ENCODE data around the gene OBI1.

The OBI1 gene

DNA sequence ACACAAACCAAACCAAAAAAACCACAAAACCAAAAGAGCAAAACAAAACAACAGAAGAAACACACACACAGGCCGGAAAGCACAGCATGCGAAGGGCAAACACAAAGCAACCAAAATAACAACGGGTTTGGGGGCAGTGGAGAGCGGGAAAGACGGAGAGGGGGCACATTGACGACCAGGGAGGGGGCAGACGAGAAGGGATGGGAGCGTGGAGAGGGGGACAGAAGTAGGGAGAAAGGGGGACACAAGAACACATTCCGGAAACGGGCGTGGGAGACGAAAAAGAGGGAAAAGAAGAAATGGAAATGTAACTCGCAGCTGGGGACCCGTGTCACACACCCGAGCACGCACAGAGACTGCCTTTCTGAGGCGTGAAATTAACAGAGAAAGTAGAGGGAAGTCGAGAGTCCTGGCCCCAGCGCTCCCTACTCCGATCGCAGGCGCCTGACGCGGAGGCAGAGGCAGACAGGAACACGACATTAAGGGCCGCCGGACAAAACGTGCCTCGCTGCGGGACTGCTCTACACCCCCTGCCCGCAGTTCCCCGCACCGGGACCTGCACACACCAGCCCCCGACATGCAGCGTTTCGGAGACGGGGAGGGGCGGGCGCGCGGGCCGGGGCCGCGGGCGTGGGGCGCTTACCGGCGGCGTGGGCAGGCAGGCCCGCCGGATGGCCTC, 56.3 kb downstream of the OBI1 start:
- DNase-seq, result no peak

DNA sequence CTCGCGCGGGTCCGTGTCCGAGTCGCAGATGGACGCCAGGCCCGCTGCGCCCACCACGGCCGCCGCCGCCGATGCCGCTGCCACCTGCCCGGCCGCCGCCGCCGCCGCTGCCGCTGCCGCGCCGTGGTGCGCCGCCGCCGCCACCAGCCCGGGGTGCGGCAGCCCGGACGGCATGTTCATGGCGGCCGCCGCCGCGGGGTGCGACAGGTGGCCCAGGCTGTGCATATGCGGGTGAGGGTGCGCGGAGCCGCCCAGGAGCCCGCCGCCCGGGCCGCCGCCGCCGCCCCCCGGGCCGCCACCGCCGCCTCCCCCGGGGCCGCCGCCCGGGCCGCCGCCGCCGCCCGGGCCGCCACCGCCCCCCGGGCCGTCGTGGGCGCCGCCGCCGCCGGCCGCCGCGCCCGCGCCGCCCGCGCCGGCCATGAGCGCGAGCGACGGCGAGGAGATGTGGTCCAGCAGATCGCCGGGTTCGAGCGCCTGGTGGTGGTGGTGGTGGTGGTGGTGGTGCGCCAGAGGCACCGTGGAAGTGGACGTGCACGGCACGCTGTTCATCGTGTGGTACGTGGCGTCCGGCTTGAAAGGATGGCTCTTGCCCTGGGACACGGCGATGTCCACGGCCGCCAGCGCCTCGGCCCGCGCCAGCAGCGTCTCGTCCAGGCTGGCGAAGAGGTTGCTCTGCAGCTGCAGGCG, 56.9 kb downstream of the OBI1 start:
- DNase-seq, result no peak

DNA sequence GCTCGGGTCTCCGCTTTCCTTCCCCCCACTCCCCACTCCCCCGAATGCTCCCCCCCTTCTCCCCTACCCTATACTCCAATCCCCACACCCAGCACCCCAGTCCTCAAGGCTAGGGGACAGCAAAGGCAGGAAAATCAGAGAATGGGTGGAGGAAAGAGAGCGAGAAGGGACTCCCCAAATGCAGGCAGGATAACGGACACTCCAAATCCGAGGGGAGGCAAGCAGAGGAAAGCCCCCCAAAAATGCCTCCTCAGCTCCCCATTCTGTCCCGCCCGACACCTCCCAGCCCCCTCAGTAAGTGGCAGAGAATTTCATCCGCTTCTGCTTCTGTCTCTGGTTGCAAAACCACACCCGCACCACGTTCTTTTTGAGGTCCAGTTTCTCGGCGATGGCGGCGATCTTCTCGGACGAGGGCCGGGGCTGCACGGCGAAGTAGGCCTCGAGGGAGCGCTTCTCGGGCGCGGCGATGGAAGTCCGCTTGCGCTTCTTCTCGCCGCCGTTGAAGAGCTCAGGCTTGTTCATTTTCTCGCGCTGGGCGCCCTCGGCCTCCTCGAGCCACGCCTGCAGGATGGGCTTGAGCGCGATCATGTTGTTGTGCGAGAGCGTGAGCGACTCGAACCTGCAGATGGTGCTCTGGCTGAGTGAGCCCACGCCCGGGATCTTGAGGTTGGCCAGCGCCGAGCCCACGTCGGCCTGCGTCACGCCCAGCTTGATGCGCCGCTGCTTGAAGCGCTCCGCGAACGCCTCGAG, 57.7 kb downstream of the OBI1 start:
- no peak for DNase-seq

DNA sequence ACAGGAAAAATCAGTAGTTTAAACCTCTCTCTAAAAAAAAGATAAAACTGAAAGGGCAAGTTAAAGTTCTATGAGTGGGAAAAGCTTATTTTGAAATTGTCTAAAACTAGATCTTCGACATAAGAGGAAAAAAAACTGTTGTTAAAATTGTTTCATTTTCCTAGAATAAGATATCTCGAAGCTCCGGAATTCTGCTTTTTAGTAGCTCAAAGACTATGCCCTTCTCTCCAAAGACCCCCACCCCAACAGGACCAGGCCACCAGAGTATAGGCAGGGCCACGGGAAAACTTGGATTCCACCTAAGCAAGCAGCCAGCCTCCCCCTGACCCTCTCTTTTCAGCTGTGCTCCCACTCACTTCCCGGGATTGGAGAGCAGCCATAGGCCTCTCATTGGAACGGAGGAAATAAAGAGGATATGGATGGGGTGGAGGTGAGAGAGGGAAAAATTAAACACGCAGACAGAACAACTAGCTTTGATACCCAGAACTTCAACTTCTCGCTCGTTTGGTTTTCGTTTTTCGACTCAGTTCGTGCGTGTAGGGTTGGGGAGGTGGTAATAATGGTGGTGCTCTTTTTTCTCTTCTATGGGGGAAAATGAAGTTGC, 58.6 kb downstream of the OBI1 start:
- DNase-seq, result no peak

DNA sequence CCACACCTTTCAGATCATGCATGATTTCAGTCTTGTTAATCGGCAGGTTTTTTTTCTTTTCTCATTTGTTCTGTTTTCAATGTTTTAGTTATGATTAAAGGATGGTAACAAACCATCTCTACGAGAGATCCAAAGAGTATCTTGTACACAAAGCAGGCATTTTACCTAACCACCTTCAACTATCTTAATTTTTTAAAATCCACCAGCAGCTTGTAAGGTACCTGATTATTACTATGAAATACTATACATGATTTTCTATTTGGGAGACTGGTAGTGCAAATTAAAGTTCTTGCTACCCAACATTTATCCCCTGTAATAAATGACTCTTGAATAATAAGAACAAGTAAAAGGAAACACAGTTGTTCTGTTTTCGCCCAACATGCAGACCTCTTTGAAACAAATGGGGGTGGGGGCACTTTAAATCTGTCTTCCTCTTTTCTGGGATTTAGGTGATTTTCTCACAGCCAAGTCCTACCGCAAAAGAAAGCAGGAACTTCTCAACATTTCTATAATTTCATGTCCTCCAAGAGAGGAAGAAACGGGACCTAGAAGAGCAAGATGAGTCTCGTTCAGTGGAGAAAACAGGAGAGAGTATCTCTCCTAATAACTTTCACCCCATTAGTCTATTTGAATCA, 59.2 kb downstream of the OBI1 start:
- DNase-seq, result no peak

DNA sequence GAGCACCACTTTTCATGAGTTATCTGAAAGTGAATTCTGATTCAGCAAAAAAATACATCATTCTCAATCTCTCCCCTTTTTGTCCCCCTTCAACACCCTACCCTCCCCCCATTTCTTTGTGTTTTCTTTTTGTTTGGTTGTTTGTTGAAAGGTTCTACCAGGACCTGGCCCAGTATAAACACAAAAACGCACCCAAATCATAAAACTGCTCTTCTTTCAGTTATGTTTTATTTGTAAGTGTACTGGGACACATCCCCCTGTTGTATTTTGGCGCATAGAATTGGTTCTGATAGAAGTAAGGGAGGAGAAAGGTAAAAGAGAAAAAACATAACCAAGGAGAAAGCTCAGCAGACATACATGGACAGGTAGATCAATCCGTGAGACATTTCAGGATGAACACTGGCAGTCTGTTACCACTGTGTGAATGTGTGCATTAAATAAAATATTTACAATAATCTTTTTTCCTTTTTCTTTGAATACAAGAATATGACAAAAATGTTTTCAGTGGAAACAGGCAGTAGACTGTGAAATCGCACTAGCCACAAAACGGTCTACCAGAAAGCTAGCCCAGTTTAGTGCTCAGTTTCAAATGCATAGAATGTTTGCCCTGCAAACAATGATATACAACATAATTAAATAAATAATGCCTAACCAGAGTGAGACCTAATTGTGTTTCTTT, 59.9 kb downstream of the OBI1 start:
- DNase-seq, result no peak

DNA sequence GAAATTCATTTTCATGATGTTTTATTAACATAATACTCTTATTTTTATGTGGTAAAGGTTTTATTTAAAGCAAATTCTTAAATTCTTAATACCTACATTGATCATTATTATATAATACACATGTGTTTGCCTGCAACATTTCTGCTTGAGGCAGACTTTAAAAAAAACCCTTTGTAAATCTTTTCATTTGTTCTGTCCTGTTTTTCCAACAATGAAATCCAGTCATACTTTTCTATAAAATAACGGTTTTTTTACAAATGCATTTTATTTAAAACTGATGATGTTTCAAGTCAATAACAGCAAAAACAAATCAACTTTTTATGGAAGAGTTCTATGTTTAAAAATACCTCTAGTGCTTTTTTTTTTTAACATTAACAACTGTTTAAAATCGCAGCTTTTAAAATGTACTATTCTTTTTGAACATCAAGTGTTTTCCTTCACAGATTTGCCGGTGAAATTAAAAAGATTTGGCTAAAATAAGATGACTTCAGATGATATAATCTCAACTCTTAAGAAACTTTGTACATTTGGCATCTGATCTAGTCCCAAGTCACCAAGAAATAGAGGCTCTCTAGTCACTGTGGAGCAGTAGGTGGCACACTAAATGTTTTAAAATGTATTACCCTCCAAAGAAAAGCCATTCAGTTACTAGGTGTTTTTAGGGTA, 60.7 kb downstream of the OBI1 start:
- DNase-seq, result no peak

DNA sequence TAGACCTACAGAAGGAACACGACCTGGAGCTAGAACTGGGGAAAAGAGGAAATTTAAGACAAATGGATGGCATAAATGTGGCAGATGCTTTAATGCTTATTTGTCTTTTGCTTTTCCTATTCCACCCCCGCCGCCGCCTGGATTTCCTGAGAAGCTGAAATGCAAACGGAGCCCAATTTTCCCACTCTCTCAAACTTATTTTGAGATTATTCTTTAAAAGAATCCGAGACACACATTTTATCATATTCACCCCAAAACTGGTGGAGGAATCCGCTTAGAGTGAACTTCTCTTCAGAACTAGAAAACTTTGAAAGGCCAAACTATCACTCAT, 61.4 kb downstream of the OBI1 start:
- no peak for DNase-seq

DNA sequence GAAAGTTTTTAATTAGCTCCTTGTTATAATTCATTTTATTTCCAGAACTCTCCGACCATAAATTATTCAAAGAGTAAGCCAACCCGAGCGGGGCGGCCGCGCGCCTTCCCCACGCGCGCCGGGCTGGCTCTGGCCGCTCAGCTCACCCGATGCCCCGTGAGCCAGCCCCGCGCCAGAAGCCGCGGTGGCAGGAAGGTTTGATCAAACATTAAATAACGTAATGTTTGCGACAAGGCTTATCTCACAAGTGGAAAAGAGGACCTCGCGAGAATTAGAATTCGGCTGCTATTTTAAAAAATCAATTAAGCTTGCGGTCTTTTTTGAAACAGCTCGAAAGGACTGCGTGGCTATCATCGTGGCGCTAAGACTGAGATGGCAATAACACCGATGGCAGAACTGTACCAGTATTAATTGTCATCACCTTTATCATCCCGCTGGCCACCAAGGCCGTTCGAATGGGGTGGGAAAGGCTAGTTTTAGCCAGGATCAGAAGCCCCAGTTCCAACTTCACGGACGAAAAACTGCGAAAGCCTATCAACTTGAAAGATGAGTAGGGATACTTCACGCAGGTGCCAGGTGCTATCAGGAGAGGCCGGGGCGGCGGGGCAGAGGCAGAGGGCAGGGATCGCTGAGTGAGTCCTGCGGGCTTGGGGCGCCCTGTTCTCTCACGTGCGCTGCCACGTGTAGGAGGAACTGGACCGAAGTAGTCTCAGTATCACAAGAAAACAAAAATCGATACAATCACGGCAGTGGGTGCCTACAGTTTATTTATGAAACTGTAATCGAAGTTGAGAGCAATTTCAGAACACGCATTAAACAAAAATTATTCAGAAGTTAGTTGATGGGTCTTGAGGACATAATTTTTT, 62.0 kb downstream of the OBI1 start:
- DNase-seq, result no peak

DNA sequence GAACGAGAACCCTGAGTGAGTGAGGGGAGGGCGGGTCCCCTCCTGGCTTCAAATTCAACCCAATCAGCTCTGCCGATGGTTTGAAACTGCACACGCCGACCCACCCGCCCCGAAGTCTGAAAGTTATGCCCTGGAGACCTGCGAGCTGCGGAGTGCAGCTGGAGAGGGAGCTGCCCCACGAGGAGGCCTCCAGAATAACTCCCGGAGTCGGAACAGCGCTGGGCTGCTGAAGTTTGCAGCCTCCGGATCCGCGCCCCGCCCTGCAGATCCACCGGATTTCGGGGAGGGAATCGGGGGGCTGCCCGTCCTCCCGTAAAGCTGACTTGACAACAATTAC, 62.6 kb downstream of the OBI1 start:
- no peak for DNase-seq

DNA sequence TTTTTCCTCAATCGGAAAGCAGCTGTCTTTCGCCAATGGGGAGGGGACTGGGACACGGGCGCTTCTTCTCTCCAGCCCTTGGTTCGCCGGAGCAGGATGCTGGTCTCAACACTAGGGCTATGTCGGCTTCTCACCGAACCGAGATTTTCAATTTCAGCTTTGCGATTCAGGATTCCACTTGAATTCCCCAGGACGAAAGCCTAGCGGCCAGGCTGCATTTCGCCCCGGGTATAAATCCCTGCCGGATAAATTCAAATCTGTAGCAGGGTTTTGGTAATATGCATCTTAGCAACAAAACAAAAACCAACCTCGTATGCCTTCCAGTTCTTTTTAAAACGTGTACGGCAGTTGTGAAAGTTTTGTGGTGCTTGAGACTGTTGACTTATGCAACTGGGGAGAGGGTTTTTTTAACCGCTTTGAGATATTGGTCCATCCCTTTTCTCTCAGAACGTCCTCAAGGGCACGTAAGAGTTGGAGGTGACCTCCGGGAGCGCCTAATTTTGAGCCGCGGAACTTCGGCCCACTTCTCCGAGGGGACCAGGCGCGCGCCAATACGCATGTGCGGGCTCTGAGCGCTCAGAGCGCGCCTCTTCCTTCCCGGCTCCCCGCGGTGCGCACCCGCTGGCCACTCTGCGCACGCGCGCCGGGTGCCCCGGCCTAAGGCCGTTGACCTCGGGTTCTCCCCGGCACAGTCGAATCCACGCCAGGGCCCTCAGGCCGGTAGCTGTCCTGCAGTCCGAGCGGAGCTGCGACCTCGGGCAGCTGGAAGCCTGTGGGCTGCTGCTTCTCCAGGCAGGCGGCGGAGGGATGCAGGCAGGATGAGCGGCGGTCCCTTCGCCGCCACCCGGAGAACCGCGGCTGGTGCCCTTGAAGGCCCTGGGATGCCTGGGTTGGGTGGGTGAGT, 63.2 kb downstream of the OBI1 start:
- no peak for DNase-seq

DNA sequence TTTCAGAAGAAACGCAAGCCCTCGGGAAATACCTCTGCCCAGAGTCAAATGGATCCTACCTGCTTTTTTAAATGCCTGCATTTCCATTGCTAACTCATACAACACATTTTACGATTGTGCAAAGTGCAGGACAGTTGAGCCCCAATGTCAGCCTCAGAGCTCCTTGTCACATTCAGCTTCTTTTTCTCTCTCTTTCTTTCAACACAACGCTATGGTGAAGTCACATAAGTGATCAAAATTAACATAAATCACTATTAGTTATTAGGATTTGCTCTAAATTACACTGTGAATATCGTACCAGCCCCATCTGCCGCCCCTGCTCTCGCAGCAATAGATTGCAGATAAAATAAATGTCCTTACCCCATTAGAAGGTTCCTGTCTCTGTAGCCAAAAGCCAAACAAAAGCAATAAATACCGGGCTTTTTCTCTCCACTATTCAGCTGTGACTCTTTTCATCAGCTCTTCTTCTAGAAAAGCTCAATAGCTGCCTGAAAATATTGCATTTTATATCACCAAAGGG, 64.4 kb downstream of the OBI1 start:
- DNase-seq, result no peak

DNA sequence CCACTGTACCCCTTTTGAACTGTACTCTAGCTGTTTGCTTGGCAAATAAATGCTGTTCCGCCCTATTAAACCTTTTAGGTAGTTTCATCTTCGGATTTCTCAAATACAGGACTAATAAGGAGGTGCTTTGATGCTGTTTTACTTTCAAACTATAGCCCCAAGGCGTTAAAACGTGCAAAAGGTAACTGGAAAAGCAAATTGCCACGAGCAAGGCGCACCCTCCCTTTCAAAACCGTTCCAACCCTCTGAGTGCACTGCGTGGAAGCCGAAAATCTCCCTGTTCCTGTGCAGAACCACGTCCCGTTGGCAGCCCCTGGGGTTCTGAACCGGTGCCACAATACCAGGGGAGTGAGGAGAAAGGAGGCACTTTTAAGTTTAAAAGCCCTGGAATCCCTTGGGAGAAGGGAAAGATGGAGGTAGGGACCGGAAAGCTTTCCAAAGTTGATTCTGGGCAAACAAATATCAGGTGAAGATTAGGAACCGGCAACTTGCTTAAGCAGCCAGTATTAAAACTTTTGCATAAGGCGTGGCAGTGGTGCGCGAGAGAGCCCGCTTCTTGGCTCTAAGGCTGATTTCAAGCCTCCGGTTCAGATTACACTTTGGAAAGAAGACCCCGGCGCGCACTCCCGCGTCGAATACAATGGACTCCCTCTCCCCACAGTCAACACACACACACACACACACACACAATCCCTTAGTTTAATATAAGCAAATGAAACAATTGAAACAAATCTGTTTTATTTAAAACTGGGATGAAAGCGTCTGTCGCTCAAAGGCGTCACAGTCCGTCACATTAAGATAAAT, 65.1 kb downstream of the OBI1 start:
- no peak for DNase-seq

DNA sequence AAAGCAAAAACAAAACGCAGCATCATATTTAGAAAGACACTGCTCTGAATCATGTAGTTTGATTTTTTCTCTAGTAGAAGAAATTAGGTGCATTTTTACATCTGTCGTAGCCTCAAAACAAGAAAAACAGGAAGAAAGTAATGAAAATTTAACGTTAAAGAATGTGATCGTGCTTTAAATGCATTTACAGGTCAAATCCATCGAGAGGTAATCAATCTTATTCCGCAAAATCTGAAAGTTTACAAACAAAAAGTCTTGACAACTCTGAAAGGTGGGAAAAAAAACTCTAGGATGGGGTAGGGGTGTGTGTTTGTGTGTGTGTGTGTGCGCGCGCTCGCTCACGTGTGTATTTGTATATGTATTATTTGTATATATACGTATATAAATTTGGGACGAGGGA, 65.8 kb downstream of the OBI1 start:
- DNase-seq, result no peak

DNA sequence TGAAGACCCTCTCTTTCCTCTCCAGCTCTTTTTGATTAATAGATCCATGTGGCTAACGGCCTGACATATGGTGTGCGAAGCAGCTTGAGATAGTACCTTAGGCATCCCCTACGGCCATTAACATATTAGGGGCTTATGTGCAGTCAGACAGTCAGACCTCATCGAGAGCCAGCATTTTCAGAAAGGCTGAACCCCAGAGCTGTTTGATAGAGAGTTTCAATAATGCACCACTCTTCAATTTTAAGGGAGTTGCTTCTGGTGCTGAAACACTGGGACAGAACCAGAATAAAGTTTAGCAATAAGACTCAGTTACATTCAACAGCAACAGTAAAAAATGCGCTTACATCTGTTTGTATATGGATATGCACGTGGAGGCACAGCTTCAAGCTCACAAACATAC, 66.4 kb downstream of the OBI1 start:
- DNase-seq, result no peak

DNA sequence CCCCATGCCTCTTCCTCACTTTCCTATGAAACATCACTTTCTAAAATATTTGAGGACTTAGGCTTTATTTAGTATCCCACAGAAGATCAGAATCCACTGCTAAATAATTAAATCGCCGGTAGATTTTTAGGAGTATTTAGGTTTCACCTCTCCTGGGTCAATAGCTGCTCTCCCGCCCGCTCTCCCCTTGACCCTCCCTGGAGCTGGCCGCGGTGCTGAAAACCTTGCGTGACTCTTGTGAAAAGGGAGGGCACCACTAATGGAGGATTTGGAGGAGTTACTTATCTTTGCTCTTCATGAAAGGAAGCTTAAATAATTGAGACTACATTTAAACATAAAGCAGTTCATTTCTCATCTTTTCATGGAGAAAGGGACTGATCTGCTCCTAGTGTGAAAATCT, 69.7 kb downstream of the OBI1 start:
- no peak for DNase-seq

DNA sequence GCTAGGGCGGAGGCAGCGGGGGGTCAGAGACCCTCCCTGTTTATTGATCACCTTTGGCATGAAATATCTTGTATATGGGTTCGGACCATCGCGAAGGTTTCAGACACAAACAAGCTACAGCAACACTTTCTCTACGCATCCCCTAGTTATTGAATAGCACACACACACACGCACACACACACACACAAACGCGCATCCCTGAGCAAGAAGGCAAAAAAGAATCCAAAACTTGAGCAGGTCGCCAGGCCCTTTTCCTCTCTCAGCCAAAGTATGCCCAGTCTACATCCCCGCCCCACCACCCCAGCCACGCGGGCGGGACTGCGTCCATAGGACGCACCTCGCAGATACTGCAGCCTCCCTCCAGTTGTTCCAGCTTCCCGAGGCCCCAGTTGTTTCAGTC, 71.6 kb downstream of the OBI1 start:
- no peak for DNase-seq

DNA sequence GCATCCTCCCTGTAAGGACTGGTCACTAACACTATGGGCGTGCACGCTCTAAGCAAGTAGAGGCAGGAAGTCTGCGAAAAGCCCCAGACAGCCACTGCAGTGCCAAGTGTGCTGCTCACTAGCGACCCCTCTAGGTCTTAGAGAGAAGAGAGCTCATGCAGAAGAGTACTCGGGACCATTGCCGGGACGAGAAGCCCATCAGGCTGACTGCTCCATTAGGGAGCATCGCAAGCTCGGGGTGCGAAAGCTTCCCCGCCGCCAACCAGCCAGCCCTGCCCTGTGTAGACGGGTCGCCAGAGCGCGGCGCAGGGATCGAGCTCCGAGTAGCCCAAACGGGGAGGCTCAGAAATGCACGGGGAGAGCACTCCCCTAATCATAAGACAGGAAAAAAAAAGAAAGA, 72.2 kb downstream of the OBI1 start:
- DNase-seq, result no peak

DNA sequence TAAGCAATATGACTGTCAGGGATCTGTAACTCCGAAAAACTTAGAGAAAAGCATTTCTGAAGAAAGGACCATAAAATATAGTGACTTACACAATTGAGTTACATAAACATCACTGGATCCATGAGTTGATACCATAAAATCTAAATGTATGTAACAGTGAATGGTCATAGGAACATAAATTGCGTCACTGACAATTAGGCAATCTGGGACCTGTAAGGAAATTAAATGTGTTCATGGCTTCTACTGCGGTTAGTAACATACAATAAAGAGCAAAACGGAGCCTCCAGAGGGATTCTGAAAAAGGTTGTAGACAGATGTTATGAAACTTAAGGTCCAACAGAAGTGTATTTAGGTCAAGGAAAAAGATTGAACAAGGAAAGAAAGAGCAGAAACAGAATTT, 82.7 kb downstream of the OBI1 start:
- no peak for DNase-seq

Measured in activated CD4-positive, alpha-beta T cell treated with anti-CD3 and anti-CD28 coated beads, Interleukin-2, amount 50 U/mL, for 48 hours (primary cell).